Right lobe of liver (tissue), 4 donors: Measurements from ENCODE around the gene RNGTT.

Experiments
- CTCF ChIP-seq, 4 donors: fragments of 200-600 bp in 3 of 4; fragments of 450-650 bp in 1 of 4; IDR thresholded peaks; one replicate each; pipeline versions ENCODE4 v1.5.1 to v1.8.0; 2016 to 2022; ENCODE audit warnings: antibody characterized with exemption in 4 of 4, mild to moderate bottlenecking in 2 of 4
- POLR2A ChIP-seq: fragments of 450-650 bp; IDR thresholded peaks from one replicate; pipeline ENCODE4 v1.6.1; 2017; ENCODE audit warnings: antibody characterized with exemption, mild to moderate bottlenecking
- donor health status: DM: no; HTN: no; CAD: no.
- donor health status: DM: no; HTN: no; CAD: no.
- donor health status: DM: no; HTN: yes; CAD: no.

- no peak for TF ChIP-seq POLR2A
- no peak for TF ChIP-seq CTCF (IDR thresholded peaks at IDR 0.05)
Measured at GRCh38 chr6:88588938-88589337, 374.5 kb downstream of the RNGTT start.
